MCF 10A (cell line): ENCODE data around the gene POLN. TPM values are rescaled to one million over a fixed set of nuclear protein-coding genes. Genes with fewer than 3 reads are reported as not detected.
"Not testable (repeated sequence)": the region's sequence is repeated elsewhere in the genome, so short reads cannot be mapped to it uniquely, and the experiment has no call there.

Experiments
- BruUV-seq: library from RNA; stranded (reverse); fragments of 400-500 nt; replicated peaks from 2 replicates; lab custom pipeline; 2021; lab: Mats Ljungman, UMichigan
- CTCF ChIA-PET: fragments of 300-600 bp; sonication (Branson Sonifier 250); formaldehyde crosslinking; extraction: SDS; loops from one replicate; lab custom pipeline; 2021; ENCODE audit warnings: antibody characterized with exemption, inconsistent platforms; lab: Yijun Ruan, JAX
- POLR2A ChIA-PET: fragments of 300-600, 350-650 bp; sonication (Branson Sonifier 250); formaldehyde crosslinking; extraction: SDS; loops from one replicate; lab custom pipeline; 2020; ENCODE audit warnings: antibody characterized with exemption, inconsistent platforms; lab: Yijun Ruan, JAX
- DNase-seq: peaks from one replicate; pipeline ENCODE4 v3.0.0-alpha.2; 2018; ENCODE audit not compliant: unreplicated experiment
- H3K27ac Mint-ChIP-seq: one replicate; pipeline ENCODE4 v1.8.0; 2022; ENCODE audit warnings: mild to moderate bottlenecking, low read depth, mixed read lengths; ENCODE audit not compliant: unreplicated experiment
- H3K27me3 Mint-ChIP-seq: one replicate; pipeline ENCODE4 v1.8.0; 2022; ENCODE audit warnings: mixed read lengths; ENCODE audit not compliant: insufficient read depth, unreplicated experiment
- H3K36me3 Mint-ChIP-seq: one replicate; pipeline ENCODE4 v1.8.0; 2022; ENCODE audit warnings: mild to moderate bottlenecking, moderate library complexity, mixed read lengths; ENCODE audit not compliant: insufficient read depth, unreplicated experiment
- H3K4me1 Mint-ChIP-seq: one replicate; pipeline ENCODE4 v1.8.0; 2022; ENCODE audit warnings: mixed read lengths; ENCODE audit not compliant: insufficient read depth, unreplicated experiment
- H3K4me3 Mint-ChIP-seq: one replicate; pipeline ENCODE4 v1.8.0; 2022; ENCODE audit warnings: mild to moderate bottlenecking, moderate library complexity, mixed read lengths; ENCODE audit not compliant: unreplicated experiment
- H3K9me3 Mint-ChIP-seq: one replicate; pipeline ENCODE4 v1.8.0; 2022; ENCODE audit warnings: mixed read lengths; ENCODE audit not compliant: unreplicated experiment
- intact Hi-C: fragments of 100-400 bp; cut with micrococcal nuclease; formaldehyde crosslinking; loops from 2 replicates; pipeline ENCODE4 v1.14.1; 2022
- total RNA-seq: library from RNA; stranded (reverse); gene quantifications from 2 replicates; pipeline ENCODE4 v1.2.3, GENCODE V29; 2022
- TF ChIP-seq, protein P1 (sequence below): fragments of 200-600 bp; IDR thresholded peaks from one replicate; pipeline ENCODE4 v1.8.0; 2022; ENCODE audit warnings: antibody characterized with exemption, mild to moderate bottlenecking; ENCODE audit not compliant: unreplicated experiment

POLN gene
- total RNA-seq, 1 experiment from 2014 or later, result 3.1 TPM

DNA sequence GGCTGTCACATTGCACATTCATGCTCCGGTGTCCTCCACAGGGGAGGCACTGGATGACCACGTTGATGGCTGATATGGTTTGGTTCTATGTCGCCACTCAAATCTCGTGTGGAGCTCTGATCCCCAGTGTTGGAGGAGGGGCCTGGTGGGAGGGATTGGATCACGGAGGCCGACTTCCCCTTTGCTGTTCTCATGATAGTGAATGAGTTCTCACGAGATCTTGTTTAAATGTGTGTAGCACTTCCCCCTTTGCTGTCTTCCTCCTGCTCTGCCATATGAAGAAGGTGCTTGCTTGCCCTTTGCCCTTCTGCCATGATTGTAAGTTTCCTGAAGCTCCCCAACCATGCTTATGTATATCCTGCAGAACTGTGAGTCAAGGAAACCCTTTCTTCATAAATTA, 205.1 kb downstream of the POLN start:
- Mint-ChIP-seq H3K4me1 (no peaks in the 10 kb centered on the region), H3K4me3 (no peak overlapping the region), H3K27ac (no peak overlapping the region), H3K9me3 (no peaks in the 10 kb centered on the region), H3K36me3 (no peaks in the 10 kb centered on the region), H3K27me3 (no peaks in the 10 kb centered on the region)
- DNase-seq, result no peak
- TF ChIP-seq, protein P1, sequence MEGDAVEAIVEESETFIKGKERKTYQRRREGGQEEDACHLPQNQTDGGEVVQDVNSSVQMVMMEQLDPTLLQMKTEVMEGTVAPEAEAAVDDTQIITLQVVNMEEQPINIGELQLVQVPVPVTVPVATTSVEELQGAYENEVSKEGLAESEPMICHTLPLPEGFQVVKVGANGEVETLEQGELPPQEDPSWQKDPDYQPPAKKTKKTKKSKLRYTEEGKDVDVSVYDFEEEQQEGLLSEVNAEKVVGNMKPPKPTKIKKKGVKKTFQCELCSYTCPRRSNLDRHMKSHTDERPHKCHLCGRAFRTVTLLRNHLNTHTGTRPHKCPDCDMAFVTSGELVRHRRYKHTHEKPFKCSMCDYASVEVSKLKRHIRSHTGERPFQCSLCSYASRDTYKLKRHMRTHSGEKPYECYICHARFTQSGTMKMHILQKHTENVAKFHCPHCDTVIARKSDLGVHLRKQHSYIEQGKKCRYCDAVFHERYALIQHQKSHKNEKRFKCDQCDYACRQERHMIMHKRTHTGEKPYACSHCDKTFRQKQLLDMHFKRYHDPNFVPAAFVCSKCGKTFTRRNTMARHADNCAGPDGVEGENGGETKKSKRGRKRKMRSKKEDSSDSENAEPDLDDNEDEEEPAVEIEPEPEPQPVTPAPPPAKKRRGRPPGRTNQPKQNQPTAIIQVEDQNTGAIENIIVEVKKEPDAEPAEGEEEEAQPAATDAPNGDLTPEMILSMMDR, result no peak
- intact Hi-C loops, result no loop called here
- no TSS peak for BruUV-seq
- POLR2A ChIA-PET, result interaction anchor here (1.4 kb wide), 1 partner anchor 27 kb away, joined by 3 read pairs; no protein-coding TSS in a partner anchor
- CTCF ChIA-PET, result interaction anchor here (0.9 kb wide), 1 partner anchor 192 kb away, joined by 4 read pairs; no protein-coding TSS in a partner anchor

DNA sequence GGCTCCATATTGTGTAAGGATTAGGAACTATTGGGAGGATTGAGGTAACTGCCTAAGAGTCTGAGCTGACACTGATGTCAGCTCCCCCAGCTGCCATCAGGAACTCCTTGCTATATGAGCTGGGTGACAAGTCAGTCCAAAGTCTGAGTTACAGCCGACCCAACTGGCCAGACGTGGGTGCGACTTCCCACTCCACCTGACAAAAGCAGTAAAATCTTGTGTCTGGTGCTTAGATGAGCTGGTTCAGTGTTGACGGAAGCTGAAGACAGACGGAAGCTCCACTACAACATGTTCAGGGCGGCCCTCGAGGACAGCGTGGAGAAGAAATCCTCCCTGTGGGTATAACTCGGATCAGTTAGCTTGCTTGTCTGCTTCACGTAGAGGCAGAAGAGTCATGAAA, 205.6 kb downstream of the POLN start:
- ChIA-PET CTCF (interaction anchor here (0.9 kb wide), 1 partner anchor 193 kb away, joined by 4 read pairs; no protein-coding TSS in a partner anchor), POLR2A (interaction anchor here (1.4 kb wide), 1 partner anchor 27 kb away, joined by 3 read pairs; no protein-coding TSS in a partner anchor)
- Mint-ChIP-seq H3K4me3 (no peak overlapping the region), H3K9me3 (peaks cover 1% of the 10 kb centered on the region), H3K27me3 (peaks cover 2% of the 10 kb centered on the region), H3K4me1 (no peaks in the 10 kb centered on the region), H3K36me3 (no peaks in the 10 kb centered on the region), H3K27ac (no peak overlapping the region)
- intact Hi-C loops, result no loop called here
- BruUV-seq, result no TSS peak
- TF ChIP-seq, protein P1, result no peak
- no peak for DNase-seq

DNA sequence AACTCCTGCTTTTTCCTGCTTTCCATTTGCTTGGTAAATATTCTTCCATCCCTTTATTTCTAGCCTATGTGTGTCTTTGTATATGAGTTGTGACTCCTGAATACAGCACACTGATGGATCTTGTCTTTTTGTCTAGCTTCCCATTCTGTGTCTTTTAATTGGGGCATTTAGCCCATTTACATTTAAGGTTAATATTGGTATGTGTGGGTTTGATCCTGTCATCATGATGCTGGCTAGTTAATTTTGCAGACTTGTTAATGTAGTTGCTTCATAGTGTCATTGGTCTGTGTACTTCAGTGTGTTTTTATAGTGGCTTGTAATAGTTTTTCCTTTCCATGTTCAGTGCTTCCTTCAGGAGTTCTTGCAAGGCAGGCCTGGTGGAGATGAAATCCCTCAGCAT, 210.8 kb downstream of the POLN start:
- H3K9me3 Mint-ChIP-seq, H3K4me1 Mint-ChIP-seq, H3K36me3 Mint-ChIP-seq, H3K27ac Mint-ChIP-seq, BruUV-seq, DNase-seq, H3K4me3 Mint-ChIP-seq, intact Hi-C loops, CTCF ChIA-PET, POLR2A ChIA-PET: not testable (repeated sequence)
- H3K27me3 Mint-ChIP-seq, result peaks cover 38% of the 10 kb centered on the region

DNA sequence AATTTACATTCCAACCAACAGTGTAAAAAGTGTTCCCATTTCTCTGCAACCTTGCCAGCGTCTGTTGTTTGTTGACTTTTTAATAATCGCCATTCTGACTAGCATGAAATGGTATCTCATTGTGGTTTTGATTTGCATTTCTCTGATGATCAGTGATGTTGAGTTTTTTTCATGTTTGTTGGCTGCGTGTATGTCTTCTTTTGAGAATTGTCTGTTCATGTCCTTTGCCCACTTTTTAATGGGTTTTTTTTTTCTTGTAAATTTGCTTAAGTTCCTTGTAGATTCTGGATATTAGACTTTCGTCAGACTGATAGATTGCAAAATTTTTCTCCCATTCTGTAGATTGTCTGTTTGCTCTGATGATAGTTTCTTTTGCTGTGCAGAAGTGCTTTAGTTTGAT, 214.8 kb downstream of the POLN start:
- H3K9me3 Mint-ChIP-seq, H3K4me1 Mint-ChIP-seq, intact Hi-C loops, H3K36me3 Mint-ChIP-seq, POLR2A ChIA-PET, H3K4me3 Mint-ChIP-seq, CTCF ChIA-PET, BruUV-seq, DNase-seq, H3K27ac Mint-ChIP-seq: not testable (repeated sequence)
- peaks cover 38% of the 10 kb centered on the region for H3K27me3 Mint-ChIP-seq

DNA sequence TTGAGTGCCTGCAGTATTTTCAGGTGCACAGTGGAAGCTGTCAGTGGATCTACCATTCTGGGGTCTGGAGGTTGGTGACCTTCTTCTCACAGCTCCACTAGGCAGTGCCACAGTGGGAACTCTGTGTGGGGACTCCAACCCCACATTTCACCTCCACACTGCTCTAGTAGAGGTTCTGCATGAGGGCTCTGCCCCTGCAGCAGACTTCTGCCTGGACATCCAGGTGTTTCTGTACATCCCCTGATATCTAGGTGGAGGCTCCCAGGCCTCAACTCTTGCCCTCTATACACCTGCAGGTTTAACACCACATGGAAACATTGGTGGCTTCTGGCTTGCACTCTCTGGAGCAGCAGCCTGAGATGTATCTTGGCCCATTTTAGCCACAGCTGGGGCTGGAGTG, 216.1 kb downstream of the POLN start:
- Mint-ChIP-seq H3K9me3 (peaks cover under 1% of the 10 kb centered on the region), H3K27ac (no peak overlapping the region), H3K4me1 (no peaks in the 10 kb centered on the region), H3K4me3 (no peak overlapping the region), H3K27me3 (peaks cover 35% of the 10 kb centered on the region), H3K36me3 (peaks cover 6% of the 10 kb centered on the region)
- ChIA-PET CTCF (no interaction called here), POLR2A (interaction anchor here (0.7 kb wide), 1 partner anchor 10 kb away, joined by 3 read pairs; no protein-coding TSS in a partner anchor)
- intact Hi-C loops, result no loop called here
- TF ChIP-seq, protein P1, result no peak
- no TSS peak for BruUV-seq
- DNase-seq, result no peak
